ENCODE results near the gene RSF1. TPM values are rescaled to one million over a fixed set of nuclear protein-coding genes. Genes with fewer than 3 reads are reported as not detected.
"Not testable (repeated sequence)": the region's sequence is repeated elsewhere in the genome, so short reads cannot be mapped to it uniquely, and the experiment has no call there.

The RSF1 gene
- total RNA-seq, 1 donor, result 136 TPM

DNA sequence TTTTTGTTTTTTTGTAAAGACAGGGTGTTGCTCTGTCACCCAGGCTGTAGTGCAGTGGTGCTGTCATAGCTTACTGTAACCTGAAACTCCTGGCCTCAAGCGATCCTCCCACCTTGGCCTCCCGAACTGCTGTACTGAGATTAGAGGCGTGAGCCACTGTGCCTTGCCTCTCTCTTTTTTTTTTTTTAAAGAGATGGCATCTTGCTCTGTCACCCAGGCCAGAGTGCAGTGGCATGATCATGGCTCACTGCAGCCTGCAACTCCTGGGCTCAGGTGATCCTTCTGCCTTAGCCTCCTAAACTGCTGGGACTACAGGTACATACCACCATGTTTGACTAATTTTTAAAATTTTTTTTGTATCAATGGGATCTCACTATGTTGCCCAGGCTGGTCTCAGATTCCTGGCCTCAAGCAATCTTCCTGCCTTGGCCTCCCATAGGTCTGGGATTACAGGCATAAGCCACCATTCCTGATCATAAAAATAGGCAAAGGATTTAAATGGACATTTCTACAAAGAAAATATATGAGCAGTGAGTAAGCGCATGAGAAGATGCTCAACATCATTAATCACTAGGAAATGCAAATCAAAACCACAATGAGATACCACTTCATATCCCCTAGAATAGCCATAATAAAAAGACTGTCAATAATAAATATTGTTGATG, 165.6 kb downstream of the RSF1 start:
- Histone ChIP-seq H3K9me3 (ENCODE audit: low read depth, low read length) (no peaks in the 10 kb centered on the region), H3K4me1 (ENCODE audit: insufficient read depth, low read length) (no peaks in the 10 kb centered on the region), H3K27me3 (ENCODE audit: insufficient read depth, low read length) (no peaks in the 10 kb centered on the region), H3K4me3 (ENCODE audit: low read length) (no peak overlapping the region)

DNA sequence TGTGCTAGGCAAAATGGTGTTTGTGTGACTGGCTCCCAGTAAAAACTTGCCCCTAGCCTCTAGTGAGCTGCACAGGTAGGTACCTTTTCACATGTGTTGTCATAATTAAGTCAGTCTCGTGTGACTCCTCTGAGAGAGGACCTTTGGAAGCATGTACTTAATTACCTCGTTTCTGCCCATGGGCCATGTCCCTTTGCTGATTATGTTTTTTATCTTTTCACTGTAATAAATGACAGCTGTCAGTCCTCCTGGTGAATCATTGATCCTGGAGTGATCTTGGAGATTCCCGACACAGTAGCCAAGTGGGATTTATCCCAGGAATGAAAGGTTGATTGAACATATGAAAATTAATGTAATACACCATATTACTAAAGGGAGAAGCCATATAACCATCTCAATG, 170.4 kb downstream of the RSF1 start:
- Histone ChIP-seq H3K4me3 (ENCODE audit: low read length) (no peak overlapping the region), H3K9me3 (ENCODE audit: low read depth, low read length) (no peaks in the 10 kb centered on the region), H3K4me1 (ENCODE audit: insufficient read depth, low read length) (no peaks in the 10 kb centered on the region), H3K27me3 (ENCODE audit: insufficient read depth, low read length) (no peaks in the 10 kb centered on the region)

DNA sequence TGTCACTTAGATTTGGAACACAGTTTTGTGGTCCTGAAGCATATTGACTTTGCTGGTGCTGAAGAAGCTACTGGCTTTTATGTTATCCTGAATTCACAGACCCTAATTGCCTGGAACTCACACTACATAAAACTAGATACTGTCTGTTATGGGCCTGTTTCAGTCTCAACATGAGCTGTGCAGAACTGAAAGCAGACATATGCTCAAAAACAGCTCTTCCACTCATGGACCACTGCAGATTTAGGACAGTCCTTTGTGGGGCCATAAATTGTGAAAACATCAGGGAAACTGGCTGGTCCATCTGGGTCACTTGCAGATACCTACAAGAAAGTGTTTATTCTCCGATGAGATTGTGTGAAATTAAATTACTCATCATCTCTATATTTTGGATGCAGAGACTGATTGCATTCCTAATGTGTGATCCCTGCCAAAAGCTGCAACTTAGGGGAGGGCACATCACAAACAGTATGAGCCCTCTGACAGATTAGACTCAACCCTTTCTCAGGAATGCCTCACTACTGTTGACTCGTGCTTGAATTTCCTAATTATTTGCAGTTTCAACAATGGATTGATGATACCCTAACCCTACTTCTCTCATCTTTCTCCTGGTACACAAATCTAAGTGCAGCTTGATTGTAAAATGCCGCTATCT, 172.7 kb downstream of the RSF1 start:
- Histone ChIP-seq H3K27me3 (ENCODE audit: insufficient read depth, low read length) (no peaks in the 10 kb centered on the region), H3K9me3 (ENCODE audit: low read depth, low read length) (no peaks in the 10 kb centered on the region), H3K4me3 (ENCODE audit: low read length) (no peak overlapping the region), H3K4me1 (ENCODE audit: insufficient read depth, low read length) (no peaks in the 10 kb centered on the region)

DNA sequence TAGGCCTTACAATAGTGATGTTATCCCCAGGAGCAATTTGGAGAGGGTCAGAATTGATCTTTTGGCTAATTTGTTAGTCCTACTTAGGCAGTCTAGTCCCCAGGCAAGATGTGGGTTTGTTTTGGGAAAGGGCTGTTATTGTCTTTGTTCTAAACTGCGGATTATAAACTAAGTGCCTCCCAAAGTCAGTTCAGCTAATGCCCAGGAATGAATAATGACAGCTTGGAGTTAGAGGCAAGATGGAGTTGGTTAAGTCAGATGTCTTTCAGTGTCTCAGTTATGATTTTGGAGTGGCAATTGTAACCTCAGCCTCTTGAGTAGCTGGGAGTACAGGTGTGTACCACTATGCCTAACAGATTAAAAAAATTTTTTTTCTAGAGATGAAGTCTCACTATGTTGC, 175.6 kb downstream of the RSF1 start:
- H3K4me1 ChIP-seq (ENCODE audit: insufficient read depth, low read length), result no peaks in the 10 kb centered on the region
- H3K27me3 ChIP-seq (ENCODE audit: insufficient read depth, low read length), result no peaks in the 10 kb centered on the region
- no peaks in the 10 kb centered on the region for H3K9me3 ChIP-seq (ENCODE audit: low read depth, low read length)
- no peak overlapping the region for H3K4me3 ChIP-seq (ENCODE audit: low read length)

DNA sequence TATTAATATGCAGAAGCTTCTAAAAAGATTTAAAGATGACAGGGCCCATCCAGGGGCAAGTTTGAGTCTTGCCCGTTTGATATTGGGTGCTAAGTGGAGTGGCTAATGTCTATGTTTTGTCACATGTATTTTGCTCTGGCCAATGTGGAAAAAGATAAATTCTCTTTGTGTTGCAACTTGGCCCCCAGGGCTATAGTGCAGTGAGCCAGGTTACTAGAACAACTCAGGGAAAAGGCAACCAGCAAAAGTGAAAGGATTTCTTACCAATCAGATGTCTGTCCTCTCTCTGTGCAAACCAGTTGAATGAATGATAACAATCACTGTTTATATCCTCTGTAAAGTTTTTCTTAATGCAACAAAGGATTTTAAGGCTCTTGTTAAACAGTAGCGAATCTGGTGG, 178.3 kb downstream of the RSF1 start:
- no peak overlapping the region for H3K4me3 ChIP-seq (ENCODE audit: low read length)
- H3K9me3 ChIP-seq (ENCODE audit: low read depth, low read length), result no peaks in the 10 kb centered on the region
- H3K4me1 ChIP-seq (ENCODE audit: insufficient read depth, low read length), result peaks cover 7% of the 10 kb centered on the region
- no peaks in the 10 kb centered on the region for H3K27me3 ChIP-seq (ENCODE audit: insufficient read depth, low read length)

- no peaks in the 10 kb centered on the region for H3K27me3 ChIP-seq (ENCODE audit: insufficient read depth, low read length)
- peaks cover 50% of the 10 kb centered on the region for H3K4me1 ChIP-seq (ENCODE audit: insufficient read depth, low read length)
- H3K4me3 ChIP-seq (ENCODE audit: low read length), result peak within 1 kb of the TSS; percentile 95
- H3K9me3 ChIP-seq (ENCODE audit: low read depth, low read length), result no peaks in the 10 kb centered on the region
Observed at GRCh38 chr11:77637345-77638165, 183.0 kb downstream of the RSF1 start, which contains the start of gene CLNS1A. CLNS1A (minus strand) TSS chr11:77637794; CDS start chr11:77637714, 80 bp downstream.

DNA sequence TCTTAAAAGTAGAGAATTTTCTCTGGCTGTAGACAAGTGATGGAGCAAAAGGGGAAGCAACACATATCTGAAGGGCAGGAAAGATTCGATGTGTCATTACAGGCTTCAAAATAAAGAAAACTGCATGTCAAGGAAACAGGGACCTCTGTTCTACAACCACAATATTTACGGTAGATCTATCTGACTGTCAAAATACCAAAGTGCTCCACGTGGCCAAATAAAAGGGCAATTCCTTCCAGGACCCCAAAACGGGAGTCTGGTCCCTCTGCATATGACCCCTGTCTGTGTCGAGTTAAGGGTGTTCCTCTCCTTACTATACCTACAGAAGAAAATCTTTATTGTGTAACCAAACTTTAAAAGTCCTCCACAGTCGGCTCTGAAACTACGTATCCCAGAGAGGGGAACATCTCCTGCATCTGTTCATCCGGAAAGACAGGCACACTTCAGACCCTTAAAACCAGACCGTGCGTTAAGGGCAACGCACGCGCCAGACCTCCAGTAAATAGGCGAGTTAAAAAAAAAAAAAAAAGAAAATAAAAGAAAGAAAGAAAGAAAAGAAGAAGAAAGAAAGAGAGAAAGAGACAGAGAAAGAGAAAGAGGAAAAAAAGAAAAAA, 183.7 kb downstream of the RSF1 start:
- Histone ChIP-seq H3K9me3 (ENCODE audit: low read depth, low read length) (no peaks in the 10 kb centered on the region), H3K27me3 (ENCODE audit: insufficient read depth, low read length) (no peaks in the 10 kb centered on the region), H3K4me1 (ENCODE audit: insufficient read depth, low read length) (peaks cover 51% of the 10 kb centered on the region), H3K4me3 (ENCODE audit: low read length) (peak overlapping the region; percentile 95)

- not testable (repeated sequence) for H3K27me3 ChIP-seq (ENCODE audit: insufficient read depth, low read length); H3K4me3 ChIP-seq (ENCODE audit: low read length); H3K9me3 ChIP-seq (ENCODE audit: low read depth, low read length)
- peaks cover 63% of the 10 kb centered on the region for H3K4me1 ChIP-seq (ENCODE audit: insufficient read depth, low read length)
Observed at GRCh38 chr11:77633926-77634325, 186.6 kb downstream of the RSF1 start.

DNA sequence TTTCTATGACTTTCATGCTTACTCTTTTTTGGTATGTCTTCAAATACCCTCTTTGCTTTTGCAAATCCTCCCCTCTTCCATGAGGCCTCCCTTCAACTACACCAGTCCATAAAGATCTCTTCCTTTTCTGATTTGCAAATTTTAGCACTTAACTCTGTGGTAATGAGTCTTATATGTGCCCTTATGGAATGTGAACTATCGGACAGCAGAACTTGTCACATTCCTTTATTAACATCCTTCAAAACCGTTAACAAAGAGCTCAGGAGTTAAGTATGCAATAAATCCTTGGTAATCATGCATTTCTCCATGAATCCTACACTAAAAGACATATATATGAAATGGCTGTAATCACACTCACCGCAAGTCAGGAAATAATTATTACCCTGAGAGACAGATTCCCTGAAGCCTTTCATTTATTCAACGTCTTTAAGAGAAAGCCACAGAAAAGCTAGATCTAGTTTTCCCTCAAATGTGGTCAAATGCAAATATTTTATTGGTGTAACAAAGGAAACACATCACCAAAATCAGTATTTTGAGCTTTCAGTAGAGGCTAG, 190.3 kb downstream of the RSF1 start:
- Histone ChIP-seq H3K4me3 (ENCODE audit: low read length) (no peak overlapping the region), H3K4me1 (ENCODE audit: insufficient read depth, low read length) (peaks cover 36% of the 10 kb centered on the region), H3K27me3 (ENCODE audit: insufficient read depth, low read length) (no peaks in the 10 kb centered on the region), H3K9me3 (ENCODE audit: low read depth, low read length) (no peaks in the 10 kb centered on the region)

GRCh38 chr11:77619576-77620198, 200.8 kb downstream of the RSF1 start:
- H3K4me1 ChIP-seq (ENCODE audit: insufficient read depth, low read length), result no peaks in the 10 kb centered on the region

DNA sequence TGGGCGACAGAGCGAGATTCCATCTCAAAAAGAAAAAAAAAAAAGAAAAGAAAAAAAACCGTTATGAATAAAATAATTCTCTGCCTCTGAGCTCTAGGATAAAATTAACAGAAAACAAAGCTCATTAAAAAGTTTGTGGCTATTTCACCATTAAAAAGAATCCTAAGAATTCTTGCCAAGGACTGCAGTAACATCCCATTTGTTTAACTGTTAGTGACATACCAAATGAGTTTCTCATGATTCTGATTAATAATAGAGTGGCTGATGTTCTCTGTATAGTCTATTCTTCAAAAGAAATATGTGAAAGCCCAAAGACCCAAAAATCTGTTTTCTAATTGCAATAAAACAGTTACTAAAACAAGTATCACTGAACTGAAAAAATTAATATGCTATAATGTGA, 202.6 kb downstream of the RSF1 start:
- H3K4me1 ChIP-seq (ENCODE audit: insufficient read depth, low read length), result no peaks in the 10 kb centered on the region
- no peaks in the 10 kb centered on the region for H3K9me3 ChIP-seq (ENCODE audit: low read depth, low read length)
- no peak overlapping the region for H3K4me3 ChIP-seq (ENCODE audit: low read length)
- H3K27me3 ChIP-seq (ENCODE audit: insufficient read depth, low read length), result no peaks in the 10 kb centered on the region

More at GRCh38 chr11:77619576-77620198, 200.8 kb downstream of the RSF1 start:
- Histone ChIP-seq H3K27me3 (ENCODE audit: insufficient read depth, low read length) (no peaks in the 10 kb centered on the region), H3K9me3 (ENCODE audit: low read depth, low read length) (no peaks in the 10 kb centered on the region), H3K4me3 (ENCODE audit: low read length) (no peak overlapping the region)

GRCh38 chr11:77611921-77612320, 208.6 kb downstream of the RSF1 start:
- H3K4me3 ChIP-seq (ENCODE audit: low read length), result no peak overlapping the region
- H3K27me3 ChIP-seq (ENCODE audit: insufficient read depth, low read length), result no peaks in the 10 kb centered on the region
- H3K9me3 ChIP-seq (ENCODE audit: low read depth, low read length), result no peaks in the 10 kb centered on the region
- no peaks in the 10 kb centered on the region for H3K4me1 ChIP-seq (ENCODE audit: insufficient read depth, low read length)

Data from mononuclear cell (primary cell).